ENCODE measurements around the gene RREB1.
"Not testable (repeated sequence)": the region's sequence is repeated elsewhere in the genome, so short reads cannot be mapped to it uniquely, and the experiment has no call there.

The RREB1 gene

GRCh38 chr6:7268362-7268761 lies 160.6 kb downstream of the RREB1 start:
- no peak for DNase-seq

GRCh38 chr6:7268816-7269555 lies 161.2 kb downstream of the RREB1 start:
- no peak for DNase-seq

- no peak for DNase-seq
Measured at GRCh38 chr6:7269816-7270215, 162.1 kb downstream of the RREB1 start.

GRCh38 chr6:7270320-7271204 lies 162.8 kb downstream of the RREB1 start:
- no peak for DNase-seq

GRCh38 chr6:7271205-7271534 lies 163.4 kb downstream of the RREB1 start:
- no peak for DNase-seq

- DNase-seq: no peak
Measured at GRCh38 chr6:7273709-7274108, 165.9 kb downstream of the RREB1 start.

- not testable (repeated sequence) for DNase-seq
Measured at GRCh38 chr6:7274525-7274924, 166.8 kb downstream of the RREB1 start.

- no peak for DNase-seq
Measured at GRCh38 chr6:7276199-7276524, 168.4 kb downstream of the RREB1 start.

GRCh38 chr6:7282097-7282906 lies 174.5 kb downstream of the RREB1 start:
- no peak for DNase-seq

GRCh38 chr6:7283676-7284075 lies 175.9 kb downstream of the RREB1 start:
- no peak for DNase-seq

- no peak for DNase-seq
Measured at GRCh38 chr6:7285416-7285815, 177.7 kb downstream of the RREB1 start.

GRCh38 chr6:7290079-7290478 lies 182.3 kb downstream of the RREB1 start:
- DNase-seq: no peak

GRCh38 chr6:7292596-7293255 lies 185.0 kb downstream of the RREB1 start:
- DNase-seq: no peak

- DNase-seq: no peak
Measured at GRCh38 chr6:7295916-7296315, 188.2 kb downstream of the RREB1 start.

GRCh38 chr6:7296602-7297001 lies 188.8 kb downstream of the RREB1 start:
- no peak for DNase-seq

- no peak for DNase-seq
Measured at GRCh38 chr6:7298113-7298512, 190.4 kb downstream of the RREB1 start.

- no peak for DNase-seq
Measured at GRCh38 chr6:7300926-7301325, 193.2 kb downstream of the RREB1 start.

Data from activated CD4-positive, alpha-beta T cell treated with anti-CD3 and anti-CD28 coated beads for 48 hours (primary cell).